OCI-M2 (cell line): ENCODE results near the gene PBX3.

Source experiments
- DNase-seq: peaks from one replicate; lab custom pipeline; 2025; ENCODE audit not compliant: unreplicated experiment; lab: John Stamatoyannopoulos, UW

PBX3 gene

GRCh38 chr9:125747053-125747764 is at the start of gene PBX3:
PBX3 (plus strand) TSS chr9:125747373.
- DNase-seq, result no peak

GRCh38 chr9:125699870-125700269 is 47.3 kb upstream of the PBX3 start:
- DNase-seq, result no peak

- DNase-seq, result no peak
Observed at GRCh38 chr9:125700791-125701190, 46.4 kb upstream of the PBX3 start.

GRCh38 chr9:125701351-125701750 is 45.8 kb upstream of the PBX3 start:
- no peak for DNase-seq

- DNase-seq, result no peak
Observed at GRCh38 chr9:125703662-125704061, 43.5 kb upstream of the PBX3 start.

DNA sequence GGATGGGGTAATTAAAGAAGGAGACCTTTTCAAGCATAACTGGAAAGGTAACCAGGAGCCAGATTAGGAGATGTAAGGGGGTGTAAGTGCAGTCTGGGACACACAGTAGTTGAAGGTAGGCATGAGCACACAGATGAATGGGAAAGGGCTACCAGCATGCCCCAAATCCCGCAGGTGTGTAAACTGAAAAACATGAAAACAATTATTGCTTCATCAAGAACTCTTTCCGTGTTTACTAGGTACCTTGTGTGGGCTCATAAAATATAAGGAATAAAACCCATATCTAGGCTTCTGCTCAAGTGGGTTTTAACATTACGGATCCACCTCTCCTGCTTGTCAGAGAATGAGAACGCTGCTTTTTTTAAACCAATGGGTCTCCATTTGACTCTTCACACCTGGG is 41.3 kb upstream of the PBX3 start:
- no peak for DNase-seq

DNA sequence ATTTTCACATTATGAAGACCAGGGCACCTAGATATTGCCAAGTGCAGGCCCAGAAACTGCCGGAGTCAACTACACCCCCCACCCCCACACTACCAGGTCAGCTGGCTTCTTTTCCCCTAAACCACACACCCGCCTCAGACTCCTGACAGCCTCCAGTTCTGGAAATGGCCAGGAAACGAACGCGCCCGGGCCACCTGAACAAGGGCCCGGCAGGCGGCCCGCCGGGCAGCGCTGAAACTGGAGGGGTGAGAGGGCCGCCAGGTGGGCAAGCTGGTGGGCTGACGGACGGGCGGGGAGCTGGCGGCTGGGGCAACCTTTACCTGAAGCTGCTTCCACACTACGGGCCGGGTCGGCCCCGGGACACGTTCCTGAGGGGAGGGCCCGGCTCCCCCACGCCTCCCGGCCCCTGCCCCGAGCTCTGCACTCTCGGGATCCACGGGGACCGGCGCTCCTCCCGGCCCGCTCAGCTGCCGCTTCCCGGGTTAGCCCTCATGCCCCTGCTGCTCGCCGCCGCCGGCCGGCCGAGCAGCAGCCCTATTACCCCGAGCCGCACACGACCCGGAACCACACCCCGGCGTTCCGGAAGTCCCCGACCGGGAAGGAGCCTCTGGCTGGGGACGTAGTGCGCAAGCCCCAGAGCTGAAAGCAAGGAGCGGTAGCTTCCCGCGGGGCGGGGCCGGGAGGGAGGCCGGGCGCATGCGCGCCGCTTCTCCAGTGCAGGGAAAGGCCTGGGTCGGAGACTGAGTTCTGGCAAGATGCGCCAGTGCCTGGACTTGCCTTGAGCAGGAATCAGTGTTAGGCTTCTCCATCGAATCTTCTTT is 40.3 kb upstream of the PBX3 start, which contains the start of gene MAPKAP1:
TSS of gene MAPKAP1 (minus strand) at position 558 of the 821 bp plus-strand sequence. CDS start 34,634 bp downstream, outside the sequence.
- peak; percentile 64 for DNase-seq

DNA sequence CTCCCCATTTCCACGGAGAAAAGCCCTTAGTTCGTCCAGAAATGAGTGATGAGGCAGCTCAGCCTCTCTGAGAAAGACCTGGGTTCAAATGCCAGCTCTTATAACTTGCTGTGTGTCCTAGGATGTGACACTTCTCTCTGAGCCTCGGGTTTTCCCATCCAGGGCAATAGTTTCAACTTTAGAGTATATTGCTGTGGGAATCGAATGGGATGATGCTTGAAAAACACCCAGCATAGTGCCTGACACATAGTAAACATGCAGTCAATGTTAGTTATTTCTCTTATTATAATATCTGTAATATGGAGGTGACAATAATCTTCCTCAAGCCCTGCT is 39.7 kb upstream of the PBX3 start:
- no peak for DNase-seq

DNA sequence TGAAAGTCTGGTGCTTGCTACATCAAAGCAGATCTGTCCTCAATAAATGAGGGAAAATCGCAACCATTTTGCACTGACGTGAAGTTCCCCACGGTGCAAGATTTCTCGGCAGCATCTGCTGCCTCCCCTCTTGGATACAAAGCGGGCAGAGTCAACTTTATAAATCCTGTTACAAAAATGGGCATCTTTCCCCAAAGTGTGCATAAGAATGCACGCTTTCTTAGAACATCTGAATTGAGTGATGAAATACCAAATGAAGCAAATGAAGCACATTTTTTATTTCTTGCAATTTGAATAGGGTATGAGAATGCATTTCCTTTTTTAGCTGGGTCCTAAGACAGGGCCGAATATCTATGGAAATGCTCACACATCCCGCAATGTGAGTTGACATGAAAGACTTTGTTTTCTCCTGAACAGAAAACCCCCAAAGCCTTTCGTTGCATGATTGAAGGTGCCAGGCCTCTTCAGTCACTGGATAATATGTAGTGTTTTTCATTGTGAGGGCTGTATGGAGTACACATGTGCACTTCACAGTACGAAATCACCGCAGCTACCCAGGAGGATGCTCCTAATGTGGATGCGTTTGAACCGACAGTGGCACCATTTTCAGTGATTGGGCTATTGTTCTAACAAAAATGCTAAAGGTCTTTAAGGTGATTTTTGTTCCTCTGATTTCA is 20.6 kb upstream of the PBX3 start:
- no peak for DNase-seq

DNA sequence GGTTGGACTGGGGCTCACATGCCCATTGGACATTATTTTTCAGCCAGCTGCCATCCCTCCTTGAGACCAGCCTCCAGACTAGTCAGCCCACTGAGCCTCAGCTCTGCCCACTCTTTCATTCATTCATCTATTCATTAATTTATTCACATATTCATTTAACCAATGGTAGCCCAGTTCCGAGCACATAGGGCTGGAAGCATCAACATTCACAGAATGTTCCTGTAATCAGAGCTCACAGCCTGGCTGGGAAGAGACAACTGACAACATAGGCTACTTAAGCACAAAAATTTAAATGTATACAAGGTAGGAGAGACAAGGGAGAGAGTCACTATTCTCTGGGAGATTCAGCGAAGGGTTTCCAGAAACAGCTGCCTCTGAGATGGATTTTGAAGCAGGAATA is 17.0 kb upstream of the PBX3 start:
- no peak for DNase-seq

DNA sequence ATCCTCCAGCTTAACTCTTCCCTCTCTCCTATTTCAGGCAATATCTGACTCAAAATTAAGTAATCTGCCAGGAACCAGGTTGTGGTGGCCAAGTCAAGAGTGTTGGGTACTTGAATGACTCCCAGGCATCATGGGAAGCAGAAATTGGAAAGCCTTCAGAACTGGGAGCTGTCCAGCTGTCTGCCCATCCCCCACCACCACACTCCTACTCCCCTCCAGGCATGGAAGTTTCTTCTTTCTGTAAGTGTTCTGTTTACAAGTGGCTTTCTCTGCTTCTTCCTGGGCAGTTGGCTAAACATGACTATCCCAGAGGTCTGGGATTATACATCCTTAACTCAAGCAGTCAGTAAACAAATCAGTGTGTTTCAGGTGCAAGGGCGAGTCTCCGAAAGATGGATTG is 14.6 kb upstream of the PBX3 start:
- no peak for DNase-seq

DNA sequence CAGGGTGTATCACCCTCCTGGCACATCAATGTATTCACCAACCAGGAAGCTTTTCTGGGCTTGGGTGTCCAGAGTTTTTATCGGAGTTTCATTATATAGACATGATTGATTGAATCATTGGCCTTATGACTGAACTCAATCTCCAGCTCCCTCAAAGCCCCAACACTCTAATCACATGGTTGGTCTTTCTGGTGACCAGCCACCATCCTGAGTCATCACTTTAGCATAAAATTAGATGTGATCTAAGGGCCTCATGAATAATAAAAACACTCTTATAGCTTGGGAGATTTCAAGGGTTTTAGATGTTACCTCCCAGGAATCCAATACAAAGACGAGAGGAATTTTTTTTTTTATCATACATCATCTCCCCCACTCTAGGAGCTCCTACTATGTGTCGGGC is 7.7 kb upstream of the PBX3 start:
- DNase-seq, result no peak

GRCh38 chr9:125742657-125743056 is 4.5 kb upstream of the PBX3 start:
- no peak for DNase-seq

DNA sequence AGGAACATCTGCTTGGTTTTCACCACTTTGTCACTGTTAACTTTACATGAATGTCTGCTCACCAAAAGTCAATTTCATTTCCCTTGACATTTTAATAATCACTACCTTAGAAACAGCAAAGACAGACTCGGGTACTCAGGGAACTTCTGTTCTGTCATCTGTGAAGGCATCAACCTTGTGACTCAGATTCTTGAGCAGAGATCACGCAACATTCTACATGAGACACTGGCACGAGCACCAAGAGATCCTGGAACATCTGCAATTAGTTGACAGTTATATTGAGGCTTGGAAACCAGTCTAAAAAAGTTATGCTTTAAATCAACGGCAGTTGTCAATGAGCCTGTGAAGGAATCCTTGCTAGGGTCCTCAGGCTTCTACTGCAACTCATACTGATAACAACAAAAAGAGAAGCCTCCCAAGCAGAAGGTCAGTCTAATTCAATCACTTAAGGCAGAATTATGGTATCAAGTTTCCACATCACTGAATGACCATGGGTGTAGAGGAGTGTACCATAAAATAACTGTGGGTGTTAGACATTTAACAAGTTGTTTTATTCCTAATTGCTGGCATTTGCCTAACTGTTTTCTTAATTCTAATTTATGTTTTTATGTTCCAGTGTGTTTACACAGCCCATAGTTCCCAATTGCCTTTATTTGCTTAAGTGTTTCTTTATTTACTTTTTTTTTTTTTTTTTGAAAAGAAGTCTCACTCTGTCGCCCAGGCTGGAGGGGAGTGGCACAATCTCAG is 3.3 kb upstream of the PBX3 start:
- no peak for DNase-seq

DNA sequence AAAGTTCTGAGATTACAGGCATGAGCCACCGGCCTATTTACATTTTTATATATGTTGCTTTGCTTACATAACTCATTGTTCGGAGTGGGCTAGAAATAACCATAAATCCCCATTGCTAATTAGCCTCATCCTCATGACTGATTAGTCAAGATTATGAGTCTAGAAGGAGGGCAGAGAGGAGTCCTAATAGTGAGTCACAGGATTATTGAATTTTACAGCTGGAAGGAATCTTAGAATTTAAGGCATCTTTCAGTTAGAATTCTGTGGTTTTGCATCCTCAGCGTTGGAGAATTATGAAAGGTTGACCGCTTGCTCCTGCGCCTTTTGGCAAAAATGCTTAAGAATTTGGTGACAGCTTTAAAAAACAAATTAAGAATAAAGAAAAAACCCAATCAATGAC is 2.6 kb upstream of the PBX3 start:
- DNase-seq, result no peak

DNA sequence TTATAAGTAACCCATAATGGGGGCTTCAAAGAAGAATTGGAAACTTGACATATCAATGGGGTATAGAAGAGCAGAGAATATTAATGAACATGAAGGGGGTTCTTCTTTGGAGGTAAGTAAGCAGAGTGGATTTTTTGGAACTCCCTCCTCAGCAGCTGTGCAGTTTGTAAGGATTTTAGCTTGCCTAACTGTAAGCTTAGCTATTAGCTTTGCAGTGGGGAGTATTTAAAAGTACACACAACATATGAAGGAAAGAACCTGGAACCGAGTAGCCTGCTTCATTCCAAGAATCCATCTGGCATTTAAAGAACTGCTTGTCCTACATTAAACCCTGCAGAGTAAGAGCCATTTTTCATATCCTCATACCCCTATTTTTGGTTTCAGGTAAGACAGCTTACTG is 2.2 kb upstream of the PBX3 start:
- no peak for DNase-seq

DNA sequence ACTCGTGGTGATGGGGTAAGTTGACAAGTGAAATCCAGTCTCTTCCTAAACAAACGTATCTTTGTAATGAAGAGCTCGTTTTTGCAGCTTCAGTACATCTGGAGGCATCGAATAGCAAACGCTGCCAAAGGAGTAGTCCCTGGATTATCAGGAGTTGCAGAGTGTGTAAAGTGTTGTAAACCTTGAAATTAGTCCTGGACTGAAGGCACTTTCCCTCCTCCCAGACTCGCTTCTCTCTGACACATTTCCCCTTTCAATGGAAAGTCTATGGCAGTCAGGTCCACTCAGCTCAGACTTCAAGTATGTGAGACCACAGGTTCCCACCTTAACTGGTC is 1.5 kb upstream of the PBX3 start:
- DNase-seq, result no peak

DNA sequence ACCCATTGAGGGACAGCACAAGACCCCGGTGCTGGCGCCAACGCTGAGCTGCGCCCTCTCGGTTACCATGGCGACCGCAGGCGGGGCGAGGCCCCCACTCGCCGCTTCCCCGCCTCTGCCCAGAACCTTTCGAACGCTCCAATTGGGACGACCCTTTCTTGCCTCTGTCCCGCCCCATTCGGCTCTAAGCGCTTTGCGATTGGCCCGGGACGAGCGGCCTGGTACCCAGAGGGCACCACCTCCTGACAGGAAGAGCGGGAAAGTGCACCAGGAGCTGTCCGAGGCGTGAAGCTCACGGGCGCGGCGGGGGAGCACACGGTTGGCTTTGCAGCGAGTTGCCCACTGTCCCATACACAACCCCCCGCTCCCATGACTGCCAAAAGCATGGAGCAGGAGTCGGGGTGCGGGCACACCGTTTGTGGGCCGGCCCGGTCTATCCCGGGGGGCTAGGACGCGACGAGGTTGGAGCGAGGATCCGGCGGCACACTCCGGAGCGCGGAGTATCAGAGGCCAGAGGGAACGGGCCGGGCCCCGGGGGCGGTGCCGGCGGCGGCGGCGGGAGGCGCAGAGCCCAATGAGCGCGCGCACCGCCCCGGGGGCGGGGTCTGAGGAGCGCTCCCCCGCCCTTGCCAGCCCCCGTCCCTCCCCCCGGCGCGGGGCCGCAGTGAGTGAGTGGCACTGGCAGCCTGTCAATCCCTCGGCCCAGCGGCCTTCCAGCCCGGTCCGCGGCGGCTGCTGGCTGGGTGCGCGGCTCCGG is 978 bp upstream of the PBX3 start:
- peak; percentile 53 for DNase-seq

GRCh38 chr9:125746774-125747052 is 460 bp upstream of the PBX3 start:
- DNase-seq, result no peak

DNA sequence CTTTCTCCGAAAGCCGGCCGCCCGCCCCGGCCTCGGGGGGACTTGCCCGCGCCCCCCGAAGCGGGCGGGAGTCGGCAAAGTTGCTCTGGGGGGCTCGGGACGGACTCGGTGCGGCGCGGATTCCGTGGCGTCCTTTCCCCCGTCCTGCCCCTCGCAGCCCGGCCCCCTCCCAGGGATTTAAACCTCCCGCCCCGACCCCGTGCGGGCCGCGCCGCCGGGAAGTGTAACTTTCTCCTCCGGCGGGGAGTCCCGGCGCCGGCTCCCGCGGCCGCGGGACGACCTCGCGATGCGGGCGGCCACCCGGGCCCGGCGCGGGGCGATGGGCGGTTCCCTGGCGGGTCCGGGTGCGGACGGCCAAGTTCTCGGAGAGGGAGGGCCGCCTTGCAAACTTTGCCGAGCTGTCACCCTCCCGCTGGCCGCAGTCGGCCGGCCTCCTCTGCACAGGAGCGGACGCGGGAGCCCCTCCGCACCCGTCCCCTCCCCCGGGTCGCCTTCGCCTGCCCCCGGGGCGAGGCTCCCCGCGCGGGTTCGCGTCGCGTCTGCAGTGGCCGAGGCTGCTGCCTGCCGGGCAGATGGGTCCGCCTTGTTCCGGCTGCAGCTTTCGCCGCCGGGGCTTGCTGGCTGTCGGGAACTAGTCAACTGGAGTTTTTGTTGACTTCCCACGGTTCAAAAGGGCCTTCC is 732 bp downstream of the PBX3 start:
- no peak for DNase-seq
